Measurements from ENCODE around the gene SPTBN4.
"Not testable (repeated sequence)": the region's sequence is repeated elsewhere in the genome, so short reads cannot be mapped to it uniquely, and the experiment has no call there.

The SPTBN4 gene

DNA sequence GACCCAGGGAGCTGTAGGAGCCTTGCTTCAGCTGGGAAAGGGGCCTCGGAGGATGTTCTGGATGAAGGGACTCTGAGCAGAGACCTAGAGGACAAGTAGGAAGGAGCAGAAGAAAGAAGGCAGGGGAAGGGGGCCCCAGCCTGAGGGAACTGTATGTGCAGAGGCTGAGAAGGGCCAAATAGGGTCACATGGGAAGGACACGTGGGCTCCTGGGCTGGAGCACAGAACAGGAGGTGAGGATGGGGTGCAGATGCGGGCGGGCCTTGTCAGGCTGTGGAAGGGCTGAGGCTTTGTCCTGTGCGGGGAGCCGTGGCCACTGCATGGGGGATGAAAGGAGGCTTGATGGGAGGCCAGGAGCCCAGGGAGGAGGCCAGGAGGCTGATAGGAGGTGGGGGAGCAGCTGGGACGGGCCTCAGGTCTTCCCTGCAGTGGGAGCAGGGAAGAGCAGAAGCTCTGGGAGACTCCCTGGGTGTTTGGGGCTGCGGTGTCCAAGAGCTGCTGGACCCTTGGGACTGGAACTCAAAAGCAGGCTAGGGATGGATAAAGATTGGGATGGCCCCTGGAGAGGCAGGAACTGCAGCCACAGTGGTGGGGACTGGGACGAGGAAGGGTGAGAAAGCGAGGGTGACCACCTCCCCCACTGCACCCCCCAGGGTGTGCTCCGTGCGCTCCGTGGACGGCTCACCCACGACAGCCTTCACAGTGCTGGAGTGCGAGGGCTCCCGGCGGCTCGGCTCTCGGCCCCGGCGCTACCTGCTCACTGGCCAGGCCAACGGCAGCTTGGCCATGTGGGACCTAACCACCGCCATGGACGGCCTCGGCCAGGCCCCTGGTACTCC lies 123.0 kb downstream of the SPTBN4 start:
- no peak for DNase-seq (ENCODE audit: low read depth)
- H3K4me3 ChIP-seq (replicated peaks; ENCODE audit: low read depth, low read length): no peak overlapping the region
- TF ChIP-seq, protein P1, sequence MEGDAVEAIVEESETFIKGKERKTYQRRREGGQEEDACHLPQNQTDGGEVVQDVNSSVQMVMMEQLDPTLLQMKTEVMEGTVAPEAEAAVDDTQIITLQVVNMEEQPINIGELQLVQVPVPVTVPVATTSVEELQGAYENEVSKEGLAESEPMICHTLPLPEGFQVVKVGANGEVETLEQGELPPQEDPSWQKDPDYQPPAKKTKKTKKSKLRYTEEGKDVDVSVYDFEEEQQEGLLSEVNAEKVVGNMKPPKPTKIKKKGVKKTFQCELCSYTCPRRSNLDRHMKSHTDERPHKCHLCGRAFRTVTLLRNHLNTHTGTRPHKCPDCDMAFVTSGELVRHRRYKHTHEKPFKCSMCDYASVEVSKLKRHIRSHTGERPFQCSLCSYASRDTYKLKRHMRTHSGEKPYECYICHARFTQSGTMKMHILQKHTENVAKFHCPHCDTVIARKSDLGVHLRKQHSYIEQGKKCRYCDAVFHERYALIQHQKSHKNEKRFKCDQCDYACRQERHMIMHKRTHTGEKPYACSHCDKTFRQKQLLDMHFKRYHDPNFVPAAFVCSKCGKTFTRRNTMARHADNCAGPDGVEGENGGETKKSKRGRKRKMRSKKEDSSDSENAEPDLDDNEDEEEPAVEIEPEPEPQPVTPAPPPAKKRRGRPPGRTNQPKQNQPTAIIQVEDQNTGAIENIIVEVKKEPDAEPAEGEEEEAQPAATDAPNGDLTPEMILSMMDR (IDR thresholded peaks at IDR 0.05; ENCODE audit: low read length, missing control alignments): no peak

DNA sequence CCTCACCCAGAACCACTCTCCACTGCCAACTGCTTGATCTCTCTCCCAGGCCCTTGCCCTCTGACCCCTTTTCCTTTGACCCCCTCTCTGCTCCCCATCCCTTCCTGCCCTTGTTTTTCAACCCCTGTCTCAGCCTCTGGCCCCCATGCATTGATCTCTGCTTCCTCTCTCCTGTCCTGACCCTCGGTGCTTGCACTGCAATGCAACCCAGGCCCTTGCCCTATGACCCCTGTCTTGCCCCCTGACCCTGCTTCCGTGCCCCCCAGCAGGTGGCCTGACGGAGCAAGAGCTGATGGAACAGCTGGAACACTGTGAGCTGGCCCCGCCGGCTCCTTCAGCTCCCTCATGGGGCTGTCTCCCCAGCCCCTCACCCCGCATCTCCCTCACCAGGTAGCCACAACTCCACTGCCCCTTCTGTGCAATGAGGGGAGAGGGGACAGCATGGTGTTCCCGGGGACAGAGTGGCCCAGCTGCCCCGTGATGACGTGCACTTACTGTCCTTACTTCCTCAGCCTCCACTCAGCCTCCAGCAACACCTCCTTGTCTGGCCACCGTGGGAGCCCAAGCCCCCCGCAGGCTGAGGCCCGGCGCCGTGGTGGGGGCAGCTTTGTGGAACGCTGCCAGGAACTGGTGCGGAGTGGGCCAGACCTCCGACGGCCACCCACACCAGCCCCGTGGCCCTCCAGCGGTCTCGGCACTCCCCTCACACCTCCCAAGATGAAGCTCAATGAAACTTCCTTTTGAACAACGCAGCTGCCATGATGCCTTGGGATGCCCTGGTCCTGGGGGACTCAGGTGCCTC lies 123.9 kb downstream of the SPTBN4 start:
- no peak overlapping the region for H3K4me3 ChIP-seq (replicated peaks; ENCODE audit: low read depth, low read length)
- no peak for DNase-seq (ENCODE audit: low read depth)
- TF ChIP-seq, protein P1 (IDR thresholded peaks at IDR 0.05; ENCODE audit: low read length, missing control alignments): no peak

GRCh38 chr19:40591724-40592123 lies 124.9 kb downstream of the SPTBN4 start:
- not testable (repeated sequence) for H3K4me3 ChIP-seq (replicated peaks; ENCODE audit: low read depth, low read length); DNase-seq (ENCODE audit: low read depth)

- no peak overlapping the region for H3K4me3 ChIP-seq (replicated peaks; ENCODE audit: low read depth, low read length)
- DNase-seq (ENCODE audit: low read depth): peak; percentile 78
- TF ChIP-seq, protein P1 (IDR thresholded peaks at IDR 0.05; ENCODE audit: low read length, missing control alignments): no peak
Observed at GRCh38 chr19:40592170-40592569, 125.4 kb downstream of the SPTBN4 start.

- H3K4me3 ChIP-seq (replicated peaks; ENCODE audit: low read depth, low read length): no peak overlapping the region
- no peak for DNase-seq (ENCODE audit: low read depth)
- TF ChIP-seq, protein P1 (IDR thresholded peaks at IDR 0.05; ENCODE audit: low read length, missing control alignments): no peak
Observed at GRCh38 chr19:40594255-40594654, 127.5 kb downstream of the SPTBN4 start.

DNA sequence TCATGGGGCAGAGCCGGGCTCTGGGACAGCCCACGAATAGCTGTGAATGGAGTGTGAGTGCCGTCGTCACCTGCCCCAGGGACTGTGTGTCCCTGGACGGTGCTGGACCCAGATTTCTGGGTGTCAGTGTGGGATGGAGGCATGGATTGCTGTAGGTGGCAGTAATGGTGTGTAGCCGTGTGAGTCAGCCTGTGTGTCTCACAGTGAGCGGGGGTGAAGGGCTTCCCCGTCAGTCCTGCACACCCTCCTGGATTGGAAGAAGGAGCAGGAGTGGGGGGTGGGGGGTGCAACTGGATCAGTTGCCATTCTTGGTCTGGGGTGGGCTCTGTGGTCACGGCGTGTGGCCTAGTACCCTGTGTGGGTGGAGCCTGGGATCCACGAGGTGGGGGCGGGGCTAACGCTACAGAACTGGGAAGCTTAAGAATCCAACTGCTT lies 127.9 kb downstream of the SPTBN4 start:
- TF ChIP-seq, protein P1 (IDR thresholded peaks at IDR 0.05; ENCODE audit: low read length, missing control alignments): no peak
- H3K4me3 ChIP-seq (replicated peaks; ENCODE audit: low read depth, low read length): no peak overlapping the region
- no peak for DNase-seq (ENCODE audit: low read depth)

DNA sequence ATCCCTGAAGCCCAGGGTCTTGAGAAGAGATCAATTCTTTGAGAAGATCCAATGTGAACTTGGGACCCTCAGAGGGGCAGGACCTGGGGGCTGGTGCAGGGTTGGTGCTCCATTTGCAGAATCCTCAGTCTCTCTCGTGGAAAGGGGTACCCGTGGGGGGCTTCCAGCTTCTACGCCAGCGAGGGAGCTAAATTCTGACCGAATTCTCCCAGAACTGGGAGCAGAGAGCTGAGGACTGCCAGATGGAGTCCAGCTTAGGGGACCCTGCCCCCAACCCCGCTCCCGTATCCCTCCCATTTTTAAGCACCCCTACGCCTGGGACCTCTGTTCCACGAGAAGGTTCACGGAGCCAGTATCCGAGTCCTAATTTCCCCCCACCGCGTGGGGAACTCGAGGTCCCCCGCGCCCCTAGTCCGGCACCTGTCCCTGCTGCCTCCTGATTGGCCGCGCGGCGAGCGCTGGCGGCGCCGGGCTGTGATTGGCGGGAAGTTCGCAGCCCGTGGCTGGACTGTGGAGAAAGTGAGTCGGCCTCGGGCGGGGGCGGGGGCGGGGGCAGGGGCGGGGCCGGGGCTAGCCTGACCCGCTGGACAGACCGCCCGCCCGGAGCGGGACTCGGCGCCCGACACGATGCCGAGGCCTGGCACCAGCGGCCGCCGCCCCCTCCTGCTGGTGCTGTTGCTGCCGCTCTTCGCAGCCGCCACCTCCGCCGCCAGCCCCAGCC lies 130.0 kb downstream of the SPTBN4 start:
- peak; percentile 59 for DNase-seq (ENCODE audit: low read depth)
- peak overlapping the region; percentile 25 for H3K4me3 ChIP-seq (replicated peaks; ENCODE audit: low read depth, low read length)
- TF ChIP-seq, protein P1 (IDR thresholded peaks at IDR 0.05; ENCODE audit: low read length, missing control alignments): no peak

Data from fibroblast of pulmonary artery (primary cell).